HG03097 (cell line): Measurements from ENCODE around the gene SHISA8.

ENCODE experiments used
- ATAC-seq: cut with Tn5 transposase; IDR thresholded peaks from one replicate; pipeline ENCODE4 v1.9.1; 2021; ENCODE audit not compliant: unreplicated experiment, low FRiP score

SHISA8 gene

DNA sequence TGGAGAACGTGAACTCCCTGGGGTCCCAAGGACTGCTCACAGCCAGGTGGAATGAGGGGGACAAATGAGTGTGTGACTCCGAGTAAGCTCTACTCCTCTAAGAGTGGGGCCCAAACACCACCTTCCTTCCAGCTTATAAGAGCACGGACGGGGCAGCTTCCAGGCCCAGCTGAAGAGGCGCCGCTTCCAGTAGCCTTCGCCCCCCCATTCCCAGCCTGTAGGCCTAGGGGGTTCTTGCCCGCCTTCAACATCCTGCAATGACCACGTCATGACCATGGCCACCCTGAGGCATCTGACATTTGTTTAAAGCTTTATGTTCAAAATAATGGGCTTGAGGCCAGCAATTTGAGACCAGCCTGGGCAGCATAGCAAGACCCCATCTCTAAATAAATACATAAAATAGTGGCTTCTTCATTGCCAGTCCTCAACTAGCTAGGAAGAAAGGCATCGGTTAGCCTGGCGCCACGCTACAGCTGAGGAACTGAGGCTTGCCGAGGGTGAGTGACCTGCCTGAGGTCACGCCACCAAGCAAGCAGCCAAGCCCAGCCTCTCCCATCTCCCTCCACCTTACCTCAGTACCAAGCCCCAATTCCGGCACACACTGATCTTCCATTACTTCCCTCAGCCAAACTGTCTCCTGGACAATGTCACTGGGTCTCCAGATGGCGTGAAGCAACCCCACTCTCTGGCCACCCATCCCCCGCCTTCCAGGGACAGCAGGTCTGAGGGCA, 19.6 kb upstream of the SHISA8 start:
- no peak for ATAC-seq

DNA sequence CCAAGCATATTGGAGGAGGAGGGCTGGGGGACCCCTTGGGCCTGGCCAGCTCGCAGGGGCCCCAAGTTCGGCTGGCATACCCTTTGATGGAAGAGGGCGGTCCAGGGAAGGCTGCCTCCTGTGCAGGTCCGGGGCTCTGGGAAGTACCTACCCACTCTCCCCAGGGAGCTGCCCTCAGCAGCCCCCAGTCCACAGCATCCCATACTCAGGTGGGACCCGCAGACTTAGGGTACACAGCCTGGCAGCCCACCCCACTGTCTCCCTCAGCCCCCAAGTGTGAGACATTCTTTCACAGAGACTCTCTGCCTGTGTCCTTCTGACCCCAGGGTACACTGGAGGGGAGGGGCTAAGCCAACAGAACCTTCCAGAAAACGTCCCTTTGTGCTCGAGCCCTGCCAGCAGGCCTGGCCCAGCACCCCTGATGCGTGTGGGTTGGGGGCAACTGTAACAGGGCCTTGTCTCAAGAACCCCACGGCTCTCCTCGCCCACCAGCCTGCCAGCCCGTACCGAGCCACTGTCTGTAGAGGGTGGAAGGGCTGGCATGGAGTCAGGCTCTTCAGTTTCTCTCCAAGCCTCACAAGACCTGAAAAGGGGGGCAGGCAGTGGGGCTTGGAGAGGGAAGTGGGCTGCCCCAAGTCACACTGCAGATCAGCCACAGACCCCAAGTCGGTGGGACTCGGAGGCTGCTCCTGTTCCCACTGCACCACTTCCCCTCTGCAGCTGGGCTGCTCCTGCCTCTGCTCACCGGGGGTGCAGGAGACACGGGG, 18.7 kb upstream of the SHISA8 start:
- no peak for ATAC-seq

DNA sequence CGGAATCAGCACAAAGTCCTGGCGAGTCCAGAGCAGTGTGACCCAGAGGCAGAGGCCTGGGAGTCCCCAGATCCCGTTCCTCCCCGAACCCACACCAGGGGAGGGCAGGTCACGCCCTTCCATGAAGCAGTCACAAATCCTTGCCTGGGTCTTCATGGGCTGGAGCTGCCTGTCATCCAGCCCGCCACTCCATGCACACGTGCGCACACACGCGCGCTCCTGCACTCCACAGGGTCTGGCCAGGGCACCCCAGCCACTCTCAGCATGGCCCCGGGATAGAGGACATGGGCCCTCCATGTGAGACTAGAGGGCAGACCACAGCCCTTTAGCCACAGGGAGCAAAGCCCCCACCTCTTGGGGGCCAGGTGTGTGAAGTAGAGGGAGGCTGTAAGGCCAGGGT, 17.5 kb upstream of the SHISA8 start:
- no peak for ATAC-seq

DNA sequence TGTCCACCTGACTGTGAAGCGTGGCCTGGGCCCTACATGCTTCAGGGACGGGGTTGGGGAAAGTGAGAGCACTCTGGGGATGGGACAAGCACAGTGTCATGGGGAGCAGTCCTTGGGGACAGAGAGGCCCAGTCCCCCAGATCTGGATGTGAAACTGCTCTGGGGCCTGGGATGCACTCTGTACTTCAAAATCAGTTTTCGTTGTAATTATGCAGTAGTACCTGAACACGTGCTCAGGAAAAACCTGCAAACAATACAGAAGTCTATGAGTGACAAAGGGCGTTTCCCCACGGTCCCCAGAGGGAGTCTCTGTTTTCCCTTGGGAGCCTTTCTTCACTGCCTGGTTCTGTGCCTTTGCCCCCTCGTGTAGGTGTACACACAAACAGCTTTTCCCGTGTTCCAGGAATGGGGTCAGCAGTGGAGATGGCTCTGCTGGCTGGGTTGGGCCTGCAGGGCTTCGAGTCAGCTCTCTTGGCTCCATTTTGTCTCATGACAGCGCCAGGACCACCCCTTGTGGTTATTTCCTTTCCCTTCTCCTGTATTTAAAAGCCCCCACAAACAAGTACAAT, 16.9 kb upstream of the SHISA8 start:
- ATAC-seq = no peak

DNA sequence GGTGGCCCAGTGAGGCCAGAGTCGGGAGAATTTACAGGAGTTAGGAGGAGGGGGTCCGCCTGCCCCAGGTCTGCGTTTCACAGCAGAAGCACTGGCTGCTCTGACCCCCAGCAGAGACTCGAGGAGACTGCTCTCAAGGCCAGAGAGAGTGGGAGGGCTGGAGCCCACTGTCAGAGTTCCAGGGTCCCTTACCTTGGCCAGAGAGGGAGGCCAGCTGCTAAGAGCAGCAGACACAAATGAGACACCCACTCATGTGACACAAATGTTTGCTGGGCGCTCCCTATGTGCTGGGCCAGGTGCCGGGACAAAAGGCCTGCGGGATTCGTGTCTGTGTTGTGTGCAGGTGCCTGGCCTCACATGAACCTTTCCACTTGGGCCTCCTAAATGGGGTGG, 14.5 kb upstream of the SHISA8 start:
- no peak for ATAC-seq

DNA sequence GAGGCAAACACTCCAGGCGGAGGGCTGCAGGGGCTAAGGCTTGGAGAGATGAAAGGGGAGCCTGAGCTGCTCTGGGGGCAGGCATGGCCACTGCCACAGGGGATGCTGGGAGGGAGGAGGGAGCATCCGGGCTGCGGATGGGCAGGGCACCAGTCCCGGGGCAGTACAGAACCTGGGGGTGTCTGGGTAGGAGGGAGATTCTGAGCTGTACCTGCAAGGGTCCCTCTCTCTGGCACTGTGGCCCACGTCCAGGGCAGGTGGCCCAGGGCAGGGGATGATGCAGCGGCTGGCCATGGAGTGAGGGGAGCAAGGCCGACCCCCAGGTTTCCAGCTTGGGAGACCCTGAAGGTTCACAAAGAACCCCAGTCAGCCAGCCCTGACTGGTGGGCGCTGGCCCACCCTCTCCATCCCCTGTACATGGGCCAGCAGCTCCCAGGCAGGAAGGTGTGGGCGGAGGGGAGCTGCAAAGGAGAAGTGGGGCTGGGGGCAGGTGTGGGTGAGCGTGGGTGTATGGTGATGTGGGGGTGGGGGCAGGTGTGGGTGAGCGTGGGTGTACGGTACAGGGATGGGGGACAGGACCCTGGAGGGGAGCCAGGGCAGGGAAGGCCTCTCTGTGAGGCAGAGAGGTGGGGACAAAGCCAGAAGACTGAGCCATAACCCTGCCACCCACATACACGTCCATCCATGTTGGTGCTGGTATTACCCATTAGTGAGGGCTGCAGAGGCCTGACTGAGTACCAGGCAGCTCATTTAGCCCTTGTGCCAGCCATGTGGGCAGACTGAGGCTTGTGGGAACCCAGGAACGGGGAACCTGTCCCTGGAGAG, 13.9 kb upstream of the SHISA8 start:
- no peak for ATAC-seq

DNA sequence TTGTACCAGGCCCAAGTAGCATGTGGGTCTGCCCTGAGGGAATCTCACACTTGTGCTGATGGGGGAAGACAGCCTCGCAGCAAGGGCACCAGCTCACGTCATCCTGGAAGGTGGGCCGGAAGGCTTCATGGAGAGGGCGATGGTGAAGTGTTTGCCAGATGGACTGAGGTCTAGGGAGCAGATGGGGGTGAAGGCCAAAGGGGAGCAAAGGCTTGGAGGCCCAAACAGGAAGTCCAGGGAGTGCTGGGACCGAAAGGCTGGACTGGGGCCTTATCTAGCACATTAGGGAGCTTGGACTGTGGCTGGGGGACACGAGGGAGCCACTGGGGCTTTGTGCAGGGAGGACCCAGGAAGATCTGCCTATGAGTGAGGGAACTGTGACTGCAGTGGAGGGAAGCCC, 12.9 kb upstream of the SHISA8 start:
- no peak for ATAC-seq

DNA sequence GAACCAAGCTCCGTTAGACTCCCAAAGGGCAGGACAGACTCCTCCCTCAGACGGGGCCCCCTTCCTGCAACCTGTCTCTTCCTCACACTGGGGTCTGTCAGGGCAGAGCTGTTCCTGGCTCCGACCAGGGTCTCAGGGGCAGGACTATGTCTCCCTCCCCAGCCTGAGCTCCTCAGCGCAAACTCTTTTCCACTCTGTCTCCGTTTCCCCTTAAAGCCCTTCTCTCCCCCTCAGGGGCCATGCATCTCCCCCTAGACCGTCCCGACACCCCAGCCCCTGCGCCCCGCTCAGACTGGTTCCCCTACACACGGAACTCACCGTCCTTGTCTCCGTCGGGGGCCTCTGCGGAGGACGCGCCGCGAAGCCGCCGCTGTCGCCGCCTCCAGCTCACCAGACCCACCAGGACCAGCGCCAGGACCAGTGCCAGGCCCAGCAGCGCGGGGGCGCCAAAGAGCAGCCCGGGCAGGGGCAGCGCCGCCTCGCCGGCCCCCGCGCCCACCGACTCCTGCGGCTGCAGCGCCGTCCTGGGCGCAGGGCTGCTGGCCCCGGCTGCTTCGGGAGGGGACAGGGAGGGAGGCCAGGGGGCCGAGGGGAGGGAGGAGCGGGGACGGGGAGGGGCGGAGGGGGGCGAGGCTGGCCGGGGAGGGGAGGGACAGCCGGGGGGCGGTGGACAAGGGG, 11.0 kb upstream of the SHISA8 start:
- no peak for ATAC-seq

DNA sequence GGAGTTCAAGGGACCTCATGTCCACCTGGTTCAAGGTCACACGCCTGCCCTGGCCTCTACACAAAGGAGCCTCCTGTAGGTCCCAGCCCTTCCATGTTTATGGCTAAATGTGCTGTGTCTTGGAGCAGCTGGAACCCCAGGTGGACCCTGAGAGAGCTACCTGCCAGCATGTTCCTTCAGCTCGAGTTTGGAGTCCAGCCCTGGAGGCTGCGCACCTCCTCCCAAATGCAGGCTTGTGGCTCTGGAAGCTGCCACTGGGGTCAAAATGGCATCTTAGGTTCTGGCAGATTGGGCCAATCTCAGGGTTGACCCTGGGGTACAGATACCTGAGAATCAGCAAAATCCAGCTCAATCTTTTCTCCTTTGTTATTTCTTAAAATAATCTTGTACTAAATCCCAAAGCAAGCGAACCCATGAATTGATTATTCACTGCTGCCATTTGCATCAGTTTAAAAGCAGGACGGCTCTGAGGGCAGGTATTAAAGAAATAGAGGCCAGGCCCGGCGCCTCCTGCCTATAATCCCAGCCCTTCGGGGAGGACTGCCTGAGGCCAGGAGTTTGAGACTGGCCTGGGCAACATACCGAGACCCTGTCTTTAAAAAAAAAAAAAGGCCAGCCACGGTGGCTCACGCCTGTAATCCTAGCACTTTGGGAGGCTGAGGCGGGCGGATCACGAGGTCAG, 8.9 kb upstream of the SHISA8 start:
- ATAC-seq = no peak

DNA sequence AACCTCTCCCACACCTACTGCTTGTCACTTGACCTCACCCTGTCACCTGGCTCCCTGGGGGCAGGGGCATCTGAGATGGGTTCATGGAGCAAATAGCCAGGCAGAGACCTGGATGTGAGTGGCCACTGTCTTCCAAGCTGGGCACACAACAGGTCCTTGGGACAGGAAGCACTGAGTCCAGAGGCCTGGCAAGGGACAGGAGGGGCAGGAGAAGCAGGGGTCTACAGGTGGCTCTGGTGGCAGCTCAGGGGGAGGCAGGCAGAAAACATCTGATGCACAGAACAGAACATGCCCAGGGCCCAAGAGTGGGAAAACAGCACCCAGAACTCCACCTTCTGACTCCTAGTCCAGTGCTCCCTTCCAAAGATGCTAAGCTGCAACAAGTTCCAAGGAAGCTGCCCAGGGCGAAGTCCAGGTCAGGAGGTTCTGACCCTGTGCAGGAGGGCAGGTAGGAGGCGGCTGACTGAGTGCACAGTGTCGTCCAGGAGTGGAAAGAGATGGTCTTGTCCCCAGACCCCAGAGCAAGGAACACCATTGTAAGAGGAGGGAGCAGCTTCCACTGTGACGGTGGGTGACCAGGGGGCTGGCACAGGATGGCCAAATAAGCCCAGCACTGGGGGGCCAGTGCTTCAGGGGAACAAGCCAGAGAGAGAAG, 8.2 kb upstream of the SHISA8 start:
- ATAC-seq = no peak

DNA sequence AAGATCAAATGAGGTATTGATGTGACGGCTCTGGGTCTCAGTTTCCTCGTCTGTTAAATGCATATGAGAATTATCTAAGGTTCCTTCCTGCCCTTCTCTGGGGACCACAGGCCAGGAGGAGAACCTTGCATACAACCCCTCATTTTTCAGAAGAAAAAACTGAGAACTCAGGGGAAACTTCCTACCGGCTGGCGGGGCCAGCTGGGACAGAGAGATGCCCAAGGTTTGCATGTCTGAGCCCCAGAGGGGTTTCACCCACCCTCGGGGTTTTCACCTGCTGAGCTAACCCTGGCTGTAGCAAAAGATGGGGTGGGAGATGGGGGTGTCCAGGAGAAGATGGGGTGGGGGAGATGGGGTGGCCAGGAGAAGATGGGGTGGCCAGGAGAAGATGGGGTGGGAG, 7.5 kb upstream of the SHISA8 start:
- ATAC-seq = no peak

DNA sequence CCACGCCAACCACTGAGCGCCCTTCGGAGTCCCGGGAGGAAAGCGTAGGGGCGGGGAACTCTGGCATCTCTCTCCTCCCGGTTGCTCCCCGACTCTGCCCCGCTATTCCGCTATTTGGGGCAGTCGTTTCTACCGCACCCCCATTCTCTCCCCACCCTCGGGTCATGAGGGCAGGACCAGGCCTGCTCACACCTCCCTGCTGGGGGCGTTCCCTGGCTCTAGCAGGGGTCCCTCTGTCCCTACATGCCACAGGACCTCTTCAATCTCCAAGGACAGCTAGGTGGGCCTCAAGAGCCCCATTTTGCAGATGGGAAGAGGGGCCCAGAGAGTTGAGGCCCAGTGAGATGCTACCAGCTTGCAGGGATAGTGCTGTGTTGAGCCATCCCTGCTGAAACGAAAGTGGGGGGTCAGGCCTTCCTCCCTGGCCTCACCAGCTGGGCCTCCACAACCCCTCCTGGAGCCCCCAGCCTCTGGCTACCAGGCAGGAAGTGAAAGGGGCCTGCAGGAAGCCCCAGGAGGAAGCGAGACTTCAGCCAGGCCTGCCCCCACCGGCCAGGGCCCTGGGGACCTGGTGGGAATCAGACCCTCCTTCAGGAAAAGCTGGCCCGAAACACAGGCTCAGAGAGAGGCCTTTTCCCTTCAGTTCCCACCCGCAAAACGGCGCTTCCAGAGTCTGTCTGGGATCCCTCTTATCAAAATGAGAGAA, 5.5 kb upstream of the SHISA8 start:
- ATAC-seq = peak; percentile 22

DNA sequence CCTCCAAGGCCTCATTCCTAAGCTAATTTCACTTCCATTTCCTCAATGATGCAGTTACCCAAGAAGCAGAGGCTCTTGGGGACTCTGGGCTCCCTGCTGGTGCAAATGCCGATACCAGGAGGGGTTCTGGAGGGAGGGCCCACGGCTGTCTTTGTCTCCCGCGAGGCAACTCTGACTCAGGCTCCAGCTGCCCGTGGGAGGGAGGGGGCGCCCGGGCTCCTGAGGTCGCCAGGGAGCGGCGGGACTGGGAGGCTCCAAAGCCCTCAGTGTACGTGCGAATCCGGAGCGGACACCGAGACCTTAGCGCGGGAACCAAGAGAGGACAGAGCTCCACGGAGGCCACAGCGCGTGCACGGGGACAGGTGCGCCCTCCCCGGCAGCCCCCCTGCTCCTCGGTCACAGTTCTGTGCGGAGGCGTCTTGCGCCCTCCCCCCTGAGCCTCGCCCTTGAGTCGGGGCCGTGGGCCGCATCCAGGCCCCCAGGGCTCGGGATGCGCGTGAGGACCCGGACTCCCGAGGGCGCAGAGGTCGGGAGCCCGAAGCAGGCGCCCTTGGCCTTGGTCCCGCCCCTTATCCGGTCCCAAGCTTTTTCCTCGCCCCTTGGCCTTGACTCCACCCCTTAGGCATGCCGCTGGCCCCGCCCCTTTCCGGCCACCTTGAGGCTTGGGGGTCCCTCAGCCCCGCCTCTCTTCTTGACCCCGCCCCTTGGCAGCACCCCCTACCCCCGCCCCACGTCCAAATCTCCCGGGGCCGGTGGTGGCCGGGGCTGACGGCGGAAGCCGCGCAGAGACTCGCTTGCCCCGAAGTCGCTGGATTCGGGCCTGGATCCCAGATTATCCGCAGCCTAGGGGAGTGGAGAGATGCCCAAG, 4.7 kb upstream of the SHISA8 start:
- ATAC-seq = peak; percentile 55

DNA sequence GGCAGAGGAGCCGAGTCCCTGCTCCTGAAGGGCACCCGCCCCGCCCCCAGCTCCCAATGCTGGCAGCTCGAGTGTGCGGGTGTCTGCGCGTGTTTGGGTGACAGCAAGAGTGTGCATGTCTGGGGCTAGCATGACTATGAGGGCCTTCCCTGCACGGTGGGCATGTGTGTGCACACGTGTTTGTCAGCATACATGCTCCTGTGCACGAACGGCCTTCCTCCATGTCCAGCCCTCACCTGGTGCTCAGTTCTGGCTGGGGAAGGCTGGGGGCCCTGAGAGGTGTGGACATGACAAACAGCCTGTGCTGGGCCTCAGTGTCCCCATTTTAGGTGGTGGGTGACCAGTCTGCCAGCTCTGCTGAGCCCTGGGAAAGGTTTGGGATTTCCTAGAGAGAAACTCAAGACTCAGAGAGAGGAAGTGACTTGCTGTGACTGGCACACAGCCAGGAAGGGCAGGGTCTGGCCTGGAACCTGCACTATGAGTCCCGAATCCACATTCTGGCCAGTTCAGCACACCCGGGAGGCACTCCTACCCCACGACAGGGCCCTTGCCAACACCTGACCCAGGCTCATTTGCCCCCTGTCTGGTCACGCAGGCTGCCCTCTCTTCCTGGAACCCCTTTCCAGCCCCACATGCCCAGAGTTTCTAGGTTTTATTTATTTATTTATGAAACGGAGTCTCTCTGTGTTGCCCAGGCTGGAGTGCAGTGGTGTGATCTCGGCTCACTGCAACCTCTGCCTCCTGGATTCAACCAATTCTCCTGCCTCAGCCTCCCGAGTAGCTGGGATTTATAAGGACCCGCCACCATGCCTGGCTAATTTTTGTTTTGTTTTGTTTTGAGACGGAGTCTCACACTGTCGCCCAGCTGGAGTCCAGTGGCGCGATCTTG, 3.3 kb upstream of the SHISA8 start:
- no peak for ATAC-seq

DNA sequence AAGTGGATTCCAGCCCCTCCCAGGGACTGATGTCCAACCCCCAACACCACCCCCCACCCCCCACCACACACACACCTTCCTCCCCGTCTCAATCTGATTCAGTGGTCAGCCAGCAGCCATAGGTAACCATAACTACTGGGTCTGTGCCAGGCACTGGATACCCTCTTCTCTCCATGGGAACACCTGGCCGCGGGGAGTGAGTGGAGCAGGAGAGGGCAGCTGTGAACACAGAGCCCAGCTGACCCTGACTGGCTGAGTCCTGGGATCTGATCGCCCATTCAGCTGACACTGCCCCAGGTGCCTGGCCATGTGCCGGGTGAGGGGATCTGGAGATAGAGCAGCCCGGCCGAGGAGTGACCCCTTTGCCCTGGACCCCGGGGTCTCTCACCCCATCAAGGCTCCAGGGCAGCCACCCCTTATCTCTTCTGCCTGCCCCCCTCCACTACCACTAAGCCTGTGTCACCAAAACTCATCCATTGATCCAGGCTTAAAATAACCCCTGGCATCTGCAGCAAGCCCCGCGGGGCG, 2.6 kb upstream of the SHISA8 start:
- ATAC-seq = no peak

DNA sequence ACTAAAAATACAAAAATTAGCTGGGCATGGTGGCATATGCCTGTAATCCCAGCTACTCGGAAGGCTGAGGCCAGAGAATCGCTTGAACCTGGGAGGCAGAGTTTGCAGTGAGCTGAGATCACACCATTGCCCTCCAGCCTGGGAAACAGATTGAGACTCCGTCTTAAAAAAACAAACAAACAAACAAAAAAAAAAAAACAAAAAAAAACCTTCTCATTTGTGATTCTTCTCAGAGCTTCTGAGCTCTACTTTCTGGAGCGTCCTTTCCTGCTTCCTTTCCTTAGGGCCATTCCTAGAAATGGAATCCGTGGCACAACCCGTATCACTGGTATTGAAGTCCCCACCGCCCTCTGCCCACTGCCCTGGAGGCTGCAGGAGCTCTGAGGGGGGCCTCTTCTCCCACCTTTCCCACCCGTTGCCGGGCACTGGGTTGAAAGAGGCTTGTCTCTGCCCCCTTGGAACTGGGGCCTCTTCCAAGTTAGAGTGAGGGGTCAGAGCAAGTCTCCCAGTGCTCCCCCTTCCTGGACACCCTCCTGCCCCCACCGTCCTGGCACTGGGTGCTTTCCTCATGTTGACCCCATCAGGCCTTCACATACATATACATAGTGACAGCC, 2.0 kb upstream of the SHISA8 start:
- ATAC-seq = no peak
